ENCODE results near the gene PPP1R37.

PPP1R37 gene

GRCh38 chr19:45071545-45071938 is 21.4 kb upstream of the PPP1R37 start:
- DNase-seq, result no peak

GRCh38 chr19:45071969-45072790 is 20.8 kb upstream of the PPP1R37 start:
- DNase-seq, result no peak

- DNase-seq, result no peak
Measured at GRCh38 chr19:45074744-45075300, 18.2 kb upstream of the PPP1R37 start.

GRCh38 chr19:45075301-45076028 is 17.5 kb upstream of the PPP1R37 start:
- peak; percentile 88 for DNase-seq

DNA sequence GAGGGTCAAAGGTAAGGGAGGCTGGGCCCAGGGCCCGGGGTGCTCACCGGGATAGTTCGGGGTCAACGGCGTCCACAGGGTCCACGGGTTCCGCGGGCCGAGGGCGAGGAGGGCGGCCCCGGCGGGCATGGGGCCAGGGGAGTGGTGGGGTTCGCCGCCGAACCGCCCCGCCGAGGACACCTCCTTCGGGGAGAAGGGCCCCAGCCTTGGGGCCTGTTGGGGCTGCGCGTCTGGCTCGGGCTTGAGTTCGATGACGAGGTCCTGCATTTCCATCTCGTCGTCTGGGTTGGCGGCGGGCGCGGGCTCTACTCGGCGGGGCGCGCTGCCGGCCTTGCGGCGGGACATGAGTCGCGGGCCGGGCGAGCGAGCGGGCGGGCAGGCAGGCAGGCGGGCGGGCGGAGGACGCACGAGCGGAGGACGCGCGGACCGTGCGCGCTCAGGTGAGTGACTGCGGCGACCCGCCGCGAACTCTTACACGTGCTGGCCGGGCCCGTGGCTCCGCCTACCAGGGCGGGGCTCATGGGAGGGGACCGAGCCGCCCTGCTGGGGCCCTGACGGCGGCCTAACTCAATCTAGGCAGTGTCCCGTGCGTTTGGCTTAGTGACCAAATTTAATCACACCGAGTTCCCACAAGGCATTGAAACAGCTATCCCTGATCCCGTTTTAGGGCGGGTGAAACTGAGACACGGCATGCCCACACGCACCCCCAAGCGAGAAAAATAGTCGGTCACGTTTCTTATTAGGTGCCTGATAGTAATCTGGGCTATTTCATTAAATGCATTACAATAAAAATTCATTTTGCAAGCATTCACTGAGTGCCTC is 16.7 kb upstream of the PPP1R37 start, which contains the start of gene ZNF296:
ZNF296 (minus strand) TSS at position 450 of the 822 bp plus-strand sequence; CDS start at position 345, 105 bp downstream.
- peak; percentile 79 for DNase-seq

DNA sequence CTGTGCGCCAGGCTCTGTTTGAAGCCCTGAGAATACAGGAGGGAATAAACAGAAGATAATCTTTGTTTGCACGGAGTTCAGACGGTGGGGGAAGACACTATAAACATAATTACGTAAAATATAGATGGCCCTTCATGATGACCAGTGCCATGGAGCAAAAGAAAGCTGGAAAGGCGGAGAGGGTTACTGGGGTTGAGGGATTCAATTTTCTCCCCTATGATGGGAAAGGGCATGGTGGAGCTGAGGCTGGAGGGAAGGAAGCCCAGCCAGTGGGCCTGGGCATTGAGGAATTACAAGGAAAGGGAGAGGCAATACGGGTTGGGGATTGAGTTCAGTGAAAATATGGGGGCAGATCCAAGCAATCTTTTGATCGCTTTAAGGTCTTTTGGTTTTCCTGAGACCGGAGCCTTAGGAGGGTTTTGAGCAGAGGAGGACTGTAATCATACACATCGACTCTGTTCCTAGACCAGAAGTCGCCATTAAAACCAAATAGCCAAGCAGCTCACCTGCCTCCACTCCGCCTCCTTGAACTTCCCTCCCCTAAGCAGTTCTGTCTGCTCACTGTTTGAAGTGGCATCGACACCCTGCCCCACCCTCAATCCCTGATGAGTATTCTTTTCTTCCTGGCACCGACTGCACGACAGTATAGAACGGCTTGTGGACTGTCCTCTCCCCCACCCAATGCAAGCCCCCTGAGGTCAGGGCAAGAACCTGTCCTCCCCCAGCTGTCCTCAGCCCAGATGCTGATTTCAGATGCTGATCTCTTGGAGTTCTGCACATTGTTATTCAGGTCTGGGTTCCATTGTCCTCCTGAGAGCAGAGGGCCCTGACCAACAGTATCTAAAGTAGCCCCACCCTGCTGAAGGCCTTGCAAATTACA is 15.9 kb upstream of the PPP1R37 start:
- peak; percentile 38 for DNase-seq

DNA sequence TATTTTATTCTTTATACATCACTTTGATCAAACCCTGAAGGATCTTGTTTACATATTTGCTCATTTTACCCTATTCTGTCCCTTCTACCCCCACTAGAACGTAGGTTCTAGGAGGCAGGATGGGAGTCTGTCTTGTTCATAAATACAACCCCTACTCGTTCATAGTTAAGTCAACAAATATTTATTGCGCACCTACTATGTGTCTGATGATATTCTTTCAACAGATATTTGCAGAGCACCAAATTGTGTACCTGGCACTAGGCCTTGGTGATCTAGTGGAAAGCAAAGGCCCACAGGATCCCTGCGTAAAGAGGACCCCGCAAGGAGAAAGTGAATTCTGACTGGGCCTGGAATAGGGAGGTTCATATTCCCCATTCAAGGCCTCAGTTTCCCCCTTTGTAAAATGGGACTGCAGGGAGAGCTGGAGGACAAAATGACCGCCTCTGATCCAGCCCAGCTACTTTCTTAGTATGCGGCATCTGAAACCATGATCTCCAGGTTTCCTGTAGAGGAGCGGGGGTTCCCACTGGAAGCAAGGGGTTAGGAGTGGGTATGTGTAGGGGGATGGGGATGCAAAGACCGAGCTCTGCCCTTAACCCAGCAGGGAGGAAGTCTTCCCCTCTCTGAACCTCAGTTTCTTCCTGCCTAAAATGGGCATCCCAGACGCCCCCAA is 14.5 kb upstream of the PPP1R37 start:
- no peak for DNase-seq

DNA sequence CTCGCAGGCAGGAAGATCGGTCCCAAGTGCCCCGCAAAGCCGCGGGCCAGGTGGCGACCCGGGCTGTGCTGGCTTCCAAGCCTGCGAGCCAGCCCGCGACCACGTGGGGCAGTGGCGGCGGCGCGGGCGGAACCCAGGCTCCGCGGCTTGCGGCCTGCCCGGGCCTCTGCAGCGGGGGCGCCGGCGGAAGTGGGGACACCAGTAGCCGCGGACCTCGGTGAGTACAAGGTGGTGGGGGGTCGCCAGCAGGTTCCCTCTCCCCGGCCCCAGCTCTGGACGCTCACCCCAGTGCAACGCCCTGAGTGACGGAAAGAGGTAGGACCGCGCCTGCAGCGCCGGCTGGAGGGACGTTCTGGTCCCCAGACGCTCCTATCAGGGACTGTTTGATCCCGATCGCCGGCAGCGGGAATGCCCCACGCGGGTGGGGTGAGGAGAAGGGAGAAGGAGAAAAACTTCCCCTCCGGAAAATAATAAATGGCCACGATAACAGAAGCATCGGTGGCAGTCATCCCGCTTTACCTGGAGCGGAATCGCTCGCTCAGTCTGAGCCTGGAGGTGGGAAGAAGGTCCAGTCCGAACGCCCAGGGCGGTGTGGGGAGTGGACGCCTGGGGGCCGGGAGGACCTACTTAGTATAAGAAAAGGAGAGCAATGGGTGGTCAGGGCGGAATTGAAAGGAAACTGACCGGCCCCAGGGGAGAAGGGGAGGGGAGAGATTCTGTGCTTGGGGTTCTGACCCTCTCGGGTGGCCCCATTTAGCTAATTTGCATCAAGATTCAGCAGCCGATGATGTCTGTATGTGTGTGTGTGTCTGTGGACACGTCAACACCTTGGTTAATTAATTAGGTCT is 13.7 kb upstream of the PPP1R37 start, which contains the start of gene GEMIN7:
GEMIN7 (plus strand) TSS at position 198 of the 848 bp plus-strand sequence. CDS start 10,855 bp downstream, outside the sequence.
- DNase-seq, result peak; percentile 67

DNA sequence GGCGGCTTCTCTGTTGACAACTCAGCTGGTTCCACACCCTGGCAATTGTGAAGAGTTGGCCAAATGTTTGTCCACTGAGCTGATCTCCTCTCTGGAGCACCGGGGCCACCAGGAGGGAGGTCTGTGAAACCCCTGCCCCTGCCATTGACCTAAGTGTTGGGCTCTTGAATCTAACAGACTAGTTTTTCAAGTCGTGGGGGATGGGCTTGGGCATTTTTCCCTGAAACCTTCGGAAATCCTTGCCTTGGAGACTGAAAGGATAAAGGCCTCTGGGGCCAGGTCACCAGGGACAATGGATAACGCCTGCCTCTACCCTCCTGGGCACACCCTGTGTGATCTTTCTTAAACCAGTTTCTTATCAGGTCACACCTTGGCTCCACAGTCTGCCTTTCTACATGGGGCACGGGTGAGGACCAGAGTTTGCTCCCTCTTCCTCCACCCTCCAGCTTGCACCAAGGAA is 13.0 kb upstream of the PPP1R37 start:
- no peak for DNase-seq

- DNase-seq, result no peak
Measured at GRCh38 chr19:45082170-45082569, 10.8 kb upstream of the PPP1R37 start.

DNA sequence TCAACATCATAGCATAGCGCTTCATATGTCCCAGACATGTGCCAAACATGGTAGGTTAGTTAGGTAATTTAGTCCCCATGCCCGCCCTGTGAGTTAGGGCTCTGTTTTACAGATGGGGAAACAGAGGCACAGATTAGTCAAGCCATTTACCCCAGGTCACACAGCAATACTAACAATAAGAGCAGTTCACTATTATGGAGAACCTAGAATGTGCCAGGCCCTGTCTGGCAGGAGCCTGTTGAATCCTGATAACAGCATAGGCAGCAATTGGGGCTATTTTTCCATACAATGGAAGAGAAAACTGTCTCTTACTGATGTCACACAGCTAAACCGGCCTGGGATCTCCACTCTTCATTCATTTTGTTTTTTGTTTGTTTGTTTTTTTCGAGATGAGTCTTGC is 6.5 kb upstream of the PPP1R37 start:
- no peak for DNase-seq

DNA sequence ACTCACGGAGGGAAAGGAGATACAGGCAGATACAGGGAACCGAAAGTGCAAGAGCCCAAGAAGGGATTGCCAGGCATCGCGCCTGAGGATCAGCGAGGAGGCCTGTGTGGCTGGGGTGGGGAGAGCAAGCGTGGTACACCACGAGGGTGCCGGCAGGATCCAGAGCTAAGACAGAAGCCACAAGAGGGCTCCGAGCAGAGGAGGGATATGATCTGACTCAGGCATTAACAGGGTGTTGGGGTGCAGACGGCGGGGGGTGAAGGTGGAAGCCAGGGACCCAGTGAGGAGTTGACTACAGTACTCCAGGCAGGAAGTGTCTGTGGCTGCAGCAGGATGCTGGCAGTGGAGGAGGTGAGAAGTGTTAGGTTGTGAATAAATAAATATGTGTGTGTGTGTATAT is 5.4 kb upstream of the PPP1R37 start:
- no peak for DNase-seq

- no peak for DNase-seq
Measured at GRCh38 chr19:45090034-45090433, 2.9 kb upstream of the PPP1R37 start.

- DNase-seq, result no peak
Measured at GRCh38 chr19:45090606-45091005, 2.4 kb upstream of the PPP1R37 start.

DNA sequence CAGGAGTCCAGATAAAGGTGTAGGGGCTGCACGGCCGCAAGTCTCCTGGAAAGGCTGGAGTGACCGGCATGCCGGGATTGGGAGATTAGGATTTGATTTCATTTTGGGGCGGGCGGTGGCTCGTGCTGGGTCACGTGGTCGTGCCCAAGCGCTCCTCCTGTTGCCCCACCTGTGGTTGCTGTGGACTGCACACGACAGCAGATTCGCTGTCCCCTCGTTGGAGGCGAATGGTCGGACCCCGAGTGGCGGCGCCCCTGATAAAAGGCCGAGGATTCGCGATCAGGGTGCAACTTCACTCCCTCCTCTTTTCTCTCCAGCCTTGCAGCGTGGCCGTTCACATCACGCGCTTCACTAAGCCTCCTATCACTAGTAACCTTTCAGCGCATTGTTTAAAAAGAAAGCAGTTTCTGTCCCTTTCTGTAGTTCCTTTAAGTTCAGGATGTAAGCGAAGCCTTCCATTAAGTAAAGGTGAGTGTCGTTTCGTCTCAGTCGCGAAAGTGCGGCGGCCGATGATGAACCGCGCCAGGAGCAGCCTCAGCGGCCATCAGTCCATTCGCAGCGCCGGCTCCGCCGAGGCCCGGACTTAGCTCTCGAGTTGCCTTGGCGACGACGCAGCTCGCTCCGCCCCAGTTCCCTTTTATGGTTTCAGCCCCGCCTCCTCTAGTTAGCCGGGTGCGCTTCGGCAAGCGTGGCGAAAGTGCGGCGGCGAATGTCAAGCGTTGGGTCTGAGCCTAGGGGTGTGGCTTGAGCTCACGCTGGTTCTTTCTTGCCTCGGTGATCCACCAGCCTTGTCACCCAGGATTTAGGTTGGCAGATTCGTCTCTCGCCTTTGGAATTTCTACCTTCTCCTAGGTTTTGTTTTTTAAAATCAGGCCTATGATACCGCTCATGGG is 1.7 kb upstream of the PPP1R37 start:
- DNase-seq, result peak; percentile 97

GRCh38 chr19:45094137-45094536 is 1.2 kb downstream of the PPP1R37 start:
- DNase-seq, result no peak

DNA sequence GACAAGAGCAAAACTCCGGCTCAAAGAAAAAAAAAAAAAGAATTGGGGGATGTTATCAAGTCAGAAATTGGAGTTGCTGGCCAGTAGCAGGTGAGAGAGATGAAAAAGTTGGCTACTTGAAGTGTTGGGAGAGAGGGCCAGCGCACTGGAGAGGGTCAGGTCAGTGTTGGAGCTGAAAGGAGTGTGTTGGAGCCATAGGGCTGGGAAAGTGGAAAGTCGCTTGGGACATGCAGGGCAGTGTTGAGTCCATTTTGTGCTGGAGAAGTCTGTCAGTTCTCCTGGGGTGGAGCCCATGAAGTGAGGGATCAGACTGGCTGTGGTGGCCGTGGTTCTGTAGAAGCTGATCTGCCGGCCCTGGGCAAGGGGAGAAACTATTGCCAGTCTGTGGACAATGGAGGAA is 1.7 kb downstream of the PPP1R37 start:
- DNase-seq, result no peak

DNA sequence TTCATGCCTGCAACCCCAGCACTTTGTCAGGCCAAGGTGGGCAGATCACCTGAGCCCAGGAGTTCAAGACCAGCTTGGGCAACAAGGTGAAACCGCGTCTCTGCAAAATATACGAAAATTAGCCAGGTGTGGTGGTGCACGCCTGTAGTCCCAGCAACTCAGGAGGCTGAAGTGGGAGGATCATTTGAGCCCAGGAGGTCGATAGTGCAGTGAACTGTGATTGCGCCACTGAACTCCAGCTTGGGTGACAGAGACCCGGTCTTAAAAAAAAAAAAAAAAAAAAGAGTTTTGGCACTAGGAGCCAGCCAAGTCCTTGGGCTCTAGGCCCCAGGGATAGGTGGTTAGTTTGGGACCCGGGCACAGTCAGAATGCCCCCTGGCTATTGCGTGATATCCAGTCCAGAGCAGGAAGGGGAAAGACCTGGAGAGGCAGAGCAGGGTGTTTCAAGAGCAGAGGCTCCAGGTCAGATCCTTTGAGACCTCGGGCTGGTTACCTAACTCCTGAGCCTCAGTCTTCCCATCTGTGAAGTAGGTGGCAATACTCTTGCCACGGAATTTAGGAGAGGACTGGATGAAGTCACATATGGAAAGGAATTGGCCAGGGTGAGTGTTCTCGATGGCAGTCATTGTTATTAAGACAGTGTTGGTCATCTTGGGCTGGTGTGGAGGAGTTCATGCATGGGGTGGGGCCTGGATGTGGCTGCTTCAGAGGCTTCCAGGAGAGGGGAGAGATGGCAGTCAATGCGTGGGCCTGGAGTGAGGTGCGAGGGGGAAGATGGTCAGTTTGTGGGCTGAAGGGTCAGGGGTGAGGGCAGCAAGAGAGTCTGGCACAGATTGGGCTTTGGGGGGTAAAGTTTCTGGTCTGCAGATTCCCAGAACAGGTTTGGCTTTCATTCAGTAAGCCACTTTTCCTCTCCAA is 2.8 kb downstream of the PPP1R37 start:
- DNase-seq, result no peak

All from NCI-H510A (cell line).